ENCODE results near the gene CAB39L. TPM values are rescaled to one million over a fixed set of nuclear protein-coding genes. Genes with fewer than 3 reads are reported as not detected.

The CAB39L gene
- total and polyA plus RNA-seq, 4 donors, result 1.8 to 5.1 (median 2.1) TPM

GRCh38 chr13:49304763-49305700, 138.8 kb downstream of the CAB39L start:
- peaks cover 2 to 21% (median 13%) of the 10 kb centered on the region in 4 donors for H3K4me1 ChIP-seq (ENCODE audit: control insufficient read depth in 4 of 4, insufficient read depth in 4 of 4, low read length in 3 of 4)
- no peaks in the 10 kb centered on the region for H3K36me3 ChIP-seq (ENCODE audit: control insufficient read depth in 4 of 4, insufficient read depth in 3 of 4, low read depth in 1 of 4, low read length in 3 of 4)
- no peak overlapping the region for H3K27ac ChIP-seq (ENCODE audit: low read depth in 1 of 2, low read length in 2 of 2)
- no peak overlapping the region for H3K4me3 ChIP-seq (ENCODE audit: low read depth in 1 of 3, low read length in 3 of 3)
- WGBS, result 94% methylated on average over 25 of the region's 25 CpGs
- TF ChIP-seq SP1 (IDR thresholded peaks at IDR 0.05) (no peak), HNF4G (IDR thresholded peaks at IDR 0.05) (no peak), RXRA (IDR thresholded peaks at IDR 0.05) (no peak), ZBTB33 (IDR thresholded peaks at IDR 0.05) (no peak), EGR1 (IDR thresholded peaks at IDR 0.05; ENCODE audit: low read depth in 2 of 2) (no peak), YY1 (IDR thresholded peaks at IDR 0.05) (no peak), FOXA1 (IDR thresholded peaks at IDR 0.05) (no peak), ATF3 (IDR thresholded peaks at IDR 0.05) (no peak), TAF1 (conservative IDR thresholded peaks at IDR 0.05) (no peak), MAX (IDR thresholded peaks at IDR 0.05) (no peak), HNF4A (conservative IDR thresholded peaks at IDR 0.05) (no peak), GABPA (IDR thresholded peaks at IDR 0.05 in 1 of 2, conservative IDR thresholded peaks at IDR 0.05 in 1 of 2) (no peak), REST (IDR thresholded peaks at IDR 0.05) (no peak), NR2F2 (IDR thresholded peaks at IDR 0.05) (no peak), CTCF (IDR thresholded peaks at IDR 0.05; ENCODE audit: low read depth, low read length, missing input control) (no peak), RAD21 (IDR thresholded peaks at IDR 0.05) (no peak), FOXA2 (IDR thresholded peaks at IDR 0.05) (no peak), JUND (IDR thresholded peaks at IDR 0.05) (no peak)
- no peaks in the 10 kb centered on the region for H3K9me3 ChIP-seq (ENCODE audit: control insufficient read depth in 4 of 4, low read length in 3 of 4)
- DNase-seq (ENCODE audit: low spot score), result no peak
- H3K9ac ChIP-seq (ENCODE audit: low read depth in 1 of 2, low read length in 2 of 2), result no peak overlapping the region
- no peaks in the 10 kb centered on the region for H3K27me3 ChIP-seq (ENCODE audit: control insufficient read depth in 4 of 4, insufficient read depth in 4 of 4, low read length in 3 of 4)

Measured in liver (tissue), 9 donors.